ENCODE measurements around the gene NUFIP2. TPM values are rescaled to one million over a fixed set of nuclear protein-coding genes. Genes with fewer than 3 reads are reported as not detected.

NUFIP2 gene
- total RNA-seq, 1 donor from 2014 or later = 40.5 TPM

- Histone ChIP-seq H3K36me3 (no peaks in the 10 kb centered on the region), H3K27ac (replicated peaks) (no peak overlapping the region), H3K4me1 (no peaks in the 10 kb centered on the region), H3K4me3 (no peak overlapping the region), H3K9me3 (replicated peaks) (no peaks in the 10 kb centered on the region), H3K27me3 (ENCODE audit: low read depth) (no peaks in the 10 kb centered on the region)
- intact Hi-C loops (cut with micrococcal nuclease) = no loop called here
- TF ChIP-seq CTCF (IDR thresholded peaks at IDR 0.05; ENCODE audit: borderline replicate concordance) = no peak
- DNase-seq = no peak
These were observed 51.2 kb downstream of the NUFIP2 start for GRCh38 chr17:29242790-29243189.

- intact Hi-C loops (cut with micrococcal nuclease) = no loop called here
- no peak for DNase-seq
- Histone ChIP-seq H3K27me3 (ENCODE audit: low read depth) (no peaks in the 10 kb centered on the region), H3K36me3 (no peaks in the 10 kb centered on the region), H3K4me1 (no peaks in the 10 kb centered on the region), H3K9me3 (replicated peaks) (no peaks in the 10 kb centered on the region), H3K27ac (replicated peaks) (no peak overlapping the region), H3K4me3 (no peak overlapping the region)
- no peak for TF ChIP-seq CTCF (IDR thresholded peaks at IDR 0.05; ENCODE audit: borderline replicate concordance)
These were observed 51.9 kb downstream of the NUFIP2 start for GRCh38 chr17:29242051-29242450.

- Histone ChIP-seq H3K27me3 (ENCODE audit: low read depth) (no peaks in the 10 kb centered on the region), H3K27ac (replicated peaks) (no peak overlapping the region), H3K36me3 (no peaks in the 10 kb centered on the region), H3K4me3 (no peak overlapping the region), H3K4me1 (no peaks in the 10 kb centered on the region), H3K9me3 (replicated peaks) (no peaks in the 10 kb centered on the region)
- intact Hi-C loops (cut with micrococcal nuclease) = no loop called here
- DNase-seq = no peak
- no peak for TF ChIP-seq CTCF (IDR thresholded peaks at IDR 0.05; ENCODE audit: borderline replicate concordance)
These were observed 52.7 kb downstream of the NUFIP2 start for GRCh38 chr17:29240968-29241963.

GRCh38 chr17:29240477-29240876 lies 53.5 kb downstream of the NUFIP2 start:
- intact Hi-C loops (cut with micrococcal nuclease) = no loop called here
- Histone ChIP-seq H3K27me3 (ENCODE audit: low read depth) (no peaks in the 10 kb centered on the region), H3K27ac (replicated peaks) (no peak overlapping the region), H3K9me3 (replicated peaks) (no peaks in the 10 kb centered on the region), H3K4me3 (no peak overlapping the region), H3K4me1 (no peaks in the 10 kb centered on the region), H3K36me3 (no peaks in the 10 kb centered on the region)
- no peak for DNase-seq
- no peak for TF ChIP-seq CTCF (IDR thresholded peaks at IDR 0.05; ENCODE audit: borderline replicate concordance)

GRCh38 chr17:29238133-29238850 lies 55.7 kb downstream of the NUFIP2 start:
- intact Hi-C loops (cut with micrococcal nuclease) = no loop called here
- no peak overlapping the region for H3K27ac ChIP-seq (replicated peaks)

More at GRCh38 chr17:29238133-29238850, 55.7 kb downstream of the NUFIP2 start:
- no peaks in the 10 kb centered on the region for H3K36me3 ChIP-seq
- H3K9me3 ChIP-seq (replicated peaks) = no peaks in the 10 kb centered on the region
- no peaks in the 10 kb centered on the region for H3K4me1 ChIP-seq
- no peak for DNase-seq
- no peak for TF ChIP-seq CTCF (IDR thresholded peaks at IDR 0.05; ENCODE audit: borderline replicate concordance)
- no peaks in the 10 kb centered on the region for H3K27me3 ChIP-seq (ENCODE audit: low read depth)
- H3K4me3 ChIP-seq = no peak overlapping the region
